GM13976 (cell line): ENCODE data around the gene NME9.

Experiments used
- DNase-seq: peaks from one replicate; pipeline ENCODE4 v3.0.0; 2012; ENCODE audit warnings: low spot score
- CTCF ChIP-seq: IDR thresholded peaks from 2 replicates; pipeline ENCODE4 v1.5.1; 2012; ENCODE audit warnings: borderline replicate concordance, mild to moderate bottlenecking; ENCODE audit not compliant: insufficient read depth; ENCODE audit errors: extremely low read depth, missing control alignments, control extremely low read depth
- in situ Hi-C: fragments of 300-500 bp; cut with MboI; formaldehyde crosslinking; loops from one replicate; pipeline ENCODE4 v1.12.0; 2022; ENCODE audit warnings: low sequenced_read_pairs, mixed read lengths, inconsistent platforms; ENCODE audit not compliant: unreplicated experiment

Gene NME9

GRCh38 chr3:138308783-138309182 lies 20.9 kb downstream of the NME9 start:
- in situ Hi-C loops: no loop called here
- DNase-seq: no peak

GRCh38 chr3:138307899-138308298 lies 21.8 kb downstream of the NME9 start:
- in situ Hi-C loops: no loop called here
- TF ChIP-seq CTCF: no peak
- DNase-seq: no peak

More at GRCh38 chr3:138308783-138309182, 20.9 kb downstream of the NME9 start:
- no peak for TF ChIP-seq CTCF

- in situ Hi-C loops: no loop called here
- no peak for DNase-seq
- TF ChIP-seq CTCF: no peak
Observed at GRCh38 chr3:138303474-138303873, 26.2 kb downstream of the NME9 start.

GRCh38 chr3:138300647-138301046 lies 29.0 kb downstream of the NME9 start:
- TF ChIP-seq CTCF: no peak
- in situ Hi-C loops: no loop called here
- DNase-seq: no peak

GRCh38 chr3:138297876-138298275 lies 31.8 kb downstream of the NME9 start:
- no peak for TF ChIP-seq CTCF
- DNase-seq: no peak
- in situ Hi-C loops: no loop called here

GRCh38 chr3:138297059-138297607 lies 32.5 kb downstream of the NME9 start:
- in situ Hi-C loops: no loop called here

More at GRCh38 chr3:138297059-138297607, 32.5 kb downstream of the NME9 start:
- TF ChIP-seq CTCF: no peak
- no peak for DNase-seq
